Stimulated activated CD4-positive, alpha-beta T cell treated with anti-CD3 and anti-CD28 coated beads, Interleukin-1b, Interleukin-23, amount 100 ng/mL, for 48 hours (primary cell): ENCODE results near the gene CAPZB.

Experiments
- DNase-seq: peaks from one replicate; pipeline ENCODE4 v3.0.0-alpha.2; 2020

CAPZB gene

GRCh38 chr1:19342894-19343616 is 142.3 kb downstream of the CAPZB start:
- no peak for DNase-seq

GRCh38 chr1:19342062-19342750 is 143.1 kb downstream of the CAPZB start:
- no peak for DNase-seq

GRCh38 chr1:19341201-19342061 is 143.9 kb downstream of the CAPZB start:
- peak; percentile 77 for DNase-seq

- no peak for DNase-seq
Measured at GRCh38 chr1:19340387-19340937, 144.9 kb downstream of the CAPZB start.

GRCh38 chr1:19339214-19339861 is 146.0 kb downstream of the CAPZB start:
- no peak for DNase-seq

GRCh38 chr1:19338323-19338762 is 147.0 kb downstream of the CAPZB start:
- DNase-seq: no peak

- DNase-seq: no peak
Measured at GRCh38 chr1:19337289-19337688, 148.1 kb downstream of the CAPZB start.

- peak; percentile 80 for DNase-seq
Measured at GRCh38 chr1:19336543-19336942, 148.8 kb downstream of the CAPZB start.

GRCh38 chr1:19333587-19334354 is 151.6 kb downstream of the CAPZB start:
- DNase-seq: no peak

GRCh38 chr1:19332832-19333231 is 152.5 kb downstream of the CAPZB start:
- no peak for DNase-seq

- DNase-seq: no peak
Measured at GRCh38 chr1:19331262-19331878, 154.0 kb downstream of the CAPZB start.

GRCh38 chr1:19330449-19331135 is 154.7 kb downstream of the CAPZB start:
- no peak for DNase-seq

- no peak for DNase-seq
Measured at GRCh38 chr1:19329611-19330010, 155.7 kb downstream of the CAPZB start.

- DNase-seq: no peak
Measured at GRCh38 chr1:19329188-19329587, 156.2 kb downstream of the CAPZB start.

- DNase-seq: no peak
Measured at GRCh38 chr1:19328486-19328885, 156.9 kb downstream of the CAPZB start.

- no peak for DNase-seq
Measured at GRCh38 chr1:19327736-19328135, 157.6 kb downstream of the CAPZB start.

- DNase-seq: no peak
Measured at GRCh38 chr1:19327301-19327700, 158.0 kb downstream of the CAPZB start.

GRCh38 chr1:19326748-19327065 is 158.6 kb downstream of the CAPZB start:
- no peak for DNase-seq

GRCh38 chr1:19325958-19326747 is 159.2 kb downstream of the CAPZB start:
- DNase-seq: no peak

GRCh38 chr1:19325368-19325957 is 159.9 kb downstream of the CAPZB start:
- DNase-seq: no peak
